HepG2 (cell line): ENCODE results near the gene TSHZ2. TPM values are rescaled to one million over a fixed set of nuclear protein-coding genes. Genes with fewer than 3 reads are reported as not detected.

Source experiments
- ATAC-seq: fragments of 200-7000 bp; cut with Tn5 transposase; 3 replicates; pipeline ENCODE4 v1.9.1; 2020; ENCODE audit warnings: mild to moderate bottlenecking, moderate library complexity
- BruUV-seq: library from RNA; stranded (reverse); fragments of 400-500 nt; replicated peaks from 2 replicates; lab custom pipeline; 2021; lab: Mats Ljungman, UMichigan
- CTCF ChIA-PET: fragments of 300-600 bp; formaldehyde crosslinking; extraction: SDS; loops from one replicate; lab custom pipeline; 2021; ENCODE audit warnings: low total read pairs, inconsistent platforms, low intra/inter-chr PET ratio; lab: Yijun Ruan, JAX
- POLR2A ChIA-PET: fragments of 350-600 bp; sonication (Branson Sonifier 250); formaldehyde crosslinking; loops from one replicate; lab custom pipeline; 2020; ENCODE audit warnings: antibody characterized with exemption, inconsistent platforms; lab: Yijun Ruan, JAX
- DNase-seq: peaks from one replicate; pipeline ENCODE4 v3.0.0-alpha.2; 2015; ENCODE audit warnings: low spot score
- FAIRE-seq: peaks from 3 replicates; lab custom pipeline; 2011; peaks lifted over from hg19 to GRCh38; lab: Jason Lieb, UNC
- H2AFZ ChIP-seq: one replicate; pipeline ENCODE4 v1.6.1; 2011; ENCODE audit warnings: low read length, inconsistent platforms
- H3K27ac ChIP-seq: fragments of 300-600 bp; 3 replicates; pipeline ENCODE4 v1.8.0; 2011; ENCODE audit warnings: mixed run types, mild to moderate bottlenecking, mixed read lengths, low read length, inconsistent platforms; ENCODE audit not compliant: insufficient read depth; ENCODE audit errors: extremely low read length
- H3K27me3 ChIP-seq, 2 experiments: fragments of 200-600 bp in 1 of 2; 2 replicates in 1 of 2; 3 replicates in 1 of 2; pipeline versions ENCODE4 v1.6.0 to v1.8.0; 2011; ENCODE audit warnings: low read length in 2 of 2, mild to moderate bottlenecking in 2 of 2, moderate library complexity in 2 of 2, inconsistent platforms in 1 of 2; ENCODE audit not compliant: insufficient read depth in 2 of 2, control insufficient read depth in 1 of 2
- H3K36me3 ChIP-seq, 2 experiments: fragments of 200-600 bp in 1 of 2; replicated peaks in 1 of 2; 2 replicates in 1 of 2; 3 replicates in 1 of 2; pipeline versions ENCODE4 v1.5.1 to v1.8.0; 2011; ENCODE audit warnings: low read length in 2 of 2, inconsistent platforms in 1 of 2; ENCODE audit not compliant: insufficient read depth in 2 of 2, control insufficient read depth in 1 of 2
- H3K4me1 ChIP-seq: 2 replicates; pipeline ENCODE4 v1.5.1; 2012; ENCODE audit warnings: low read length, inconsistent platforms; ENCODE audit not compliant: insufficient read depth
- H3K4me2 ChIP-seq: 2 replicates; pipeline ENCODE4 v1.6.0; 2011; ENCODE audit warnings: low read depth, low read length, inconsistent platforms
- H3K4me3 ChIP-seq, 3 experiments: fragments of 200-600 bp in 1 of 3; sonication (generic), shearing (Covaris generic) in 1 of 3; replicated peaks in 1 of 3; 2 replicates each; pipeline ENCODE4 v1.5.1; 2011 to 2016; ENCODE audit warnings: low read length in 3 of 3, inconsistent platforms in 2 of 3, low read depth in 2 of 3, mild to moderate bottlenecking in 2 of 3, control low read depth in 1 of 3, mixed read lengths in 1 of 3; ENCODE audit not compliant: insufficient read depth in 1 of 3
- H3K79me2 ChIP-seq: one replicate; pipeline ENCODE4 v1.6.1; 2011; ENCODE audit warnings: low read length, inconsistent platforms; ENCODE audit not compliant: insufficient read depth
- H3K9ac ChIP-seq: 2 replicates; pipeline ENCODE4 v1.6.0; 2011; ENCODE audit warnings: mild to moderate bottlenecking, low read depth, low read length, inconsistent platforms; ENCODE audit not compliant: insufficient read depth
- H3K9me3 ChIP-seq: 2 replicates; pipeline ENCODE4 v1.5.1; 2012; ENCODE audit warnings: mild to moderate bottlenecking, low read length
- H4K20me1 ChIP-seq: 2 replicates; pipeline ENCODE4 v1.6.0; 2011; ENCODE audit warnings: inconsistent platforms, mild to moderate bottlenecking, low read length, moderate library complexity; ENCODE audit not compliant: insufficient read depth
- PHF21A ChIP-seq: sonication (generic); formaldehyde crosslinking; IDR thresholded peaks from 2 replicates; pipeline ENCODE4 v1.5.0; 2020; ENCODE audit warnings: mild to moderate bottlenecking, missing genetic modification reagents
- ZMYM4 ChIP-seq: sonication (generic); formaldehyde crosslinking; IDR thresholded peaks from 2 replicates; pipeline ENCODE4 v1.8.1; 2023; ENCODE audit warnings: mild to moderate bottlenecking, missing genetic modification reagents
- ZNF263 ChIP-seq: sonication (generic); formaldehyde crosslinking; IDR thresholded peaks from 2 replicates; pipeline ENCODE4 v1.4.0; 2020; ENCODE audit warnings: missing genetic modification reagents
- ZNF768 ChIP-seq: sonication (generic); formaldehyde crosslinking; IDR thresholded peaks from 2 replicates; pipeline ENCODE4 v1.4.0; 2020; ENCODE audit warnings: missing genetic modification reagents
- WGBS: methylation state at CpG from one replicate; pipeline ENCODE4 v1.1.6; 2017; ENCODE audit warnings: low lambda C conversion rate; 5-methylcytosine and 5-hydroxymethylcytosine counted together
- in situ Hi-C: cut with HindIII; loops from 2 replicates; pipeline ENCODE4 v1.10.0; 2017; ENCODE audit warnings: low pct_unique_long_range_greater_than_20kb; ENCODE audit not compliant: extremely low pct_ligation_motif_present
- intact Hi-C: fragments of 100-400 bp; cut with micrococcal nuclease; formaldehyde crosslinking; loops from one replicate; pipeline ENCODE4 v1.10.0; 2022; ENCODE audit not compliant: unreplicated experiment
- polyA plus RNA-seq, 8 experiments: library from polyadenylated mRNA; depleted of rRNA in 3 of 8; stranded (reverse) in 7 of 8; unstranded in 1 of 8; fragments of >200 nt; fragmentation: Illumina TruSeq in 4 of 8; extraction: Trizol in 4 of 8; gene quantifications; 2 replicates each; pipeline versions ENCODE4 v1.2.1 to v1.2.3, GENCODE V29; 2011 to 2016; ENCODE audit warnings: low read depth in 4 of 8, missing spikeins in 1 of 8, mixed read lengths in 1 of 8; ENCODE audit not compliant: insufficient read depth in 1 of 8
- total RNA-seq, 5 experiments: library from RNA; depleted of rRNA; stranded (reverse); fragments of >200 nt; fragmentation: Illumina TruSeq; extraction: Trizol; gene quantifications; 2 replicates each; pipeline ENCODE4 v1.2.3, GENCODE V29; 2016; ENCODE audit warnings: low read depth in 1 of 5
- TF ChIP-seq, protein P1 (sequence below): sonication (generic); formaldehyde crosslinking; IDR thresholded peaks from 2 replicates; pipeline ENCODE4 v1.4.0; 2020; ENCODE audit warnings: missing genetic modification reagents, borderline replicate concordance

TSHZ2 gene
- total and polyA plus RNA-seq, 2 of the 13 experiments (the other 11 are each of a cell fraction or from before 2014, with no cell fraction given), result 0.01 TPM; not detected in 1

DNA sequence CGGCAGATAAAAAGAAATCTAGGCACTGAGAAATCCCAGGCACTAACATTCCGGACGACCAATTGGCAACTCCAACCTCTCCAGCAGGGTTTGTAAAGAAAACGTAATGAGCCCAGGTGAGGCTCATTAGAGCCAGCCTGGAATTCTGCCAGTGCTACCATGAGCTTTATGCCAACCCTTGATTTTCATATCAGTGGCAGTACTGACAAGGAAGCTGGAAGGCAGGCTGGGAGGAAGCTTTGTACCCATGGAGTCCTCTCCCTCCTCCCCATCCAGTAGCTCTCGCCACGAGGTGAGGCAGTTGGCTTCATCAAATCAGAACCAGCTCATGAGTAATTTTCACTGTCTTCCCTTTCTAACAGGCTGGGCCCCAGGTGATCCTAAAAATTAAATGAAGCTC lies 371.3 kb downstream of the TSHZ2 start:
- no peaks in the 10 kb centered on the region for H3K4me1 ChIP-seq
- ChIA-PET CTCF (no interaction called here), POLR2A (no interaction called here)
- H3K9ac ChIP-seq, result no peak overlapping the region
- FAIRE-seq, result no peak
- intact Hi-C loops (no loop called here), in situ Hi-C loops (no loop called here)
- no peaks in the 10 kb centered on the region for H3K9me3 ChIP-seq
- H3K36me3 ChIP-seq, result no peaks in the 10 kb centered on the region
- TF ChIP-seq ZMYM4 (CRISPR knock-in tag), result no peak
- TF ChIP-seq, protein P1, sequence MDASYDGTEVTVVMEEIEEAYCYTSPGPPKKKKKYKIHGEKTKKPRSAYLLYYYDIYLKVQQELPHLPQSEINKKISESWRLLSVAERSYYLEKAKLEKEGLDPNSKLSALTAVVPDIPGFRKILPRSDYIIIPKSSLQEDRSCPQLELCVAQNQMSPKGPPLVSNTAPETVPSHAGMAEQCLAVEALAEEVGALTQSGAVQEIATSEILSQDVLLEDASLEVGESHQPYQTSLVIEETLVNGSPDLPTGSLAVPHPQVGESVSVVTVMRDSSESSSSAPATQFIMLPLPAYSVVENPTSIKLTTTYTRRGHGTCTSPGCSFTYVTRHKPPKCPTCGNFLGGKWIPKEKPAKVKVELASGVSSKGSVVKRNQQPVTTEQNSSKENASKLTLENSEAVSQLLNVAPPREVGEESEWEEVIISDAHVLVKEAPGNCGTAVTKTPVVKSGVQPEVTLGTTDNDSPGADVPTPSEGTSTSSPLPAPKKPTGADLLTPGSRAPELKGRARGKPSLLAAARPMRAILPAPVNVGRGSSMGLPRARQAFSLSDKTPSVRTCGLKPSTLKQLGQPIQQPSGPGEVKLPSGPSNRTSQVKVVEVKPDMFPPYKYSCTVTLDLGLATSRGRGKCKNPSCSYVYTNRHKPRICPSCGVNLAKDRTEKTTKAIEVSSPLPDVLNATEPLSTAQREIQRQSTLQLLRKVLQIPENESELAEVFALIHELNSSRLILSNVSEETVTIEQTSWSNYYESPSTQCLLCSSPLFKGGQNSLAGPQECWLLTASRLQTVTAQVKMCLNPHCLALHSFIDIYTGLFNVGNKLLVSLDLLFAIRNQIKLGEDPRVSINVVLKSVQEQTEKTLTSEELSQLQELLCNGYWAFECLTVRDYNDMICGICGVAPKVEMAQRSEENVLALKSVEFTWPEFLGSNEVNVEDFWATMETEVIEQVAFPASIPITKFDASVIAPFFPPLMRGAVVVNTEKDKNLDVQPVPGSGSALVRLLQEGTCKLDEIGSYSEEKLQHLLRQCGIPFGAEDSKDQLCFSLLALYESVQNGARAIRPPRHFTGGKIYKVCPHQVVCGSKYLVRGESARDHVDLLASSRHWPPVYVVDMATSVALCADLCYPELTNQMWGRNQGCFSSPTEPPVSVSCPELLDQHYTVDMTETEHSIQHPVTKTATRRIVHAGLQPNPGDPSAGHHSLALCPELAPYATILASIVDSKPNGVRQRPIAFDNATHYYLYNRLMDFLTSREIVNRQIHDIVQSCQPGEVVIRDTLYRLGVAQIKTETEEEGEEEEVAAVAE (CRISPR knock-in tag), result no peak
- TF ChIP-seq ZNF768, result no peak
- TF ChIP-seq PHF21A, result no peak
- 0 out of 2 replicates have a peak, but pooled peaks have one; percentile 53 for TF ChIP-seq ZNF263 (CRISPR knock-in tag)
- H3K4me3 ChIP-seq, result no peak overlapping the region
- H4K20me1 ChIP-seq, result no peaks in the 10 kb centered on the region
- no TSS peak for BruUV-seq
- H3K27ac ChIP-seq, result no peak overlapping the region
- DNase-seq, result no peak
- no peak overlapping the region for H2AFZ ChIP-seq
- no peaks in the 10 kb centered on the region; a peak in 2 of 5 replicates for H3K27me3 ChIP-seq
- 44% methylated on average over 6 of the region's 6 CpGs for WGBS
- no peaks in the 10 kb centered on the region for H3K79me2 ChIP-seq
- ATAC-seq, result no peak
- H3K4me2 ChIP-seq, result no peak overlapping the region
